CD14-positive monocyte (primary cell): ENCODE data around the gene GNA12. TPM values are rescaled to one million over a fixed set of nuclear protein-coding genes. Genes with fewer than 3 reads are reported as not detected.

Experiments
- DNase-seq, 3 donors: peaks; one replicate each; pipeline ENCODE4 v3.0.0-alpha.2; 2011 to 2022
- H2AFZ ChIP-seq: 2 replicates; pipeline ENCODE4 v1.6.0; 2012; ENCODE audit warnings: mild to moderate bottlenecking, low read depth, low read length, inconsistent platforms; ENCODE audit not compliant: insufficient read depth, poor library complexity, severe bottlenecking
- H3K27ac ChIP-seq, 2 donors: 1 replicate in 1 of 2; 2 replicates in 1 of 2; pipeline ENCODE4 v1.5.1; 2012 to 2013; ENCODE audit warnings: low read length in 2 of 2, control low read depth in 1 of 2, inconsistent platforms in 1 of 2, low read depth in 1 of 2, mild to moderate bottlenecking in 1 of 2
- H3K27me3 ChIP-seq, 2 donors: one replicate each; pipeline versions ENCODE4 v1.6.0 to v1.6.1; 2011 to 2013; ENCODE audit warnings: low read length in 2 of 2; ENCODE audit not compliant: control insufficient read depth in 2 of 2, insufficient read depth in 2 of 2
- H3K36me3 ChIP-seq, 2 donors: replicated peaks in 1 of 2; 1 replicate in 1 of 2; 2 replicates in 1 of 2; pipeline versions ENCODE4 v1.5.1 to v1.6.1; 2012 to 2013; ENCODE audit warnings: low read length in 2 of 2, control low read depth in 1 of 2, inconsistent platforms in 1 of 2, mild to moderate bottlenecking in 1 of 2; ENCODE audit not compliant: insufficient read depth in 2 of 2, control insufficient read depth in 1 of 2
- H3K4me1 ChIP-seq, 2 donors: 1 replicate in 1 of 2; 2 replicates in 1 of 2; pipeline versions ENCODE4 v1.5.1 to v1.6.1; 2012 to 2013; ENCODE audit warnings: low read length in 2 of 2, control low read depth in 1 of 2, inconsistent platforms in 1 of 2, mild to moderate bottlenecking in 1 of 2, moderate library complexity in 1 of 2; ENCODE audit not compliant: insufficient read depth in 2 of 2, control insufficient read depth in 1 of 2
- H3K4me2 ChIP-seq: replicated peaks from 2 replicates; pipeline ENCODE3; 2012; ENCODE audit warnings: low read length, moderate library complexity, mild to moderate bottlenecking; ENCODE audit not compliant: poor library complexity, severe bottlenecking; ENCODE audit errors: extremely low read depth
- H3K4me3 ChIP-seq, 3 experiments: fragments of 200-600 bp in 1 of 3; sonication (generic) in 1 of 3; replicated peaks in 1 of 3; 1 replicate in 2 of 3; 2 replicates in 1 of 3; pipeline ENCODE4 v1.5.1; 2011 to 2013; ENCODE audit warnings: low read length in 3 of 3, mild to moderate bottlenecking in 3 of 3, control low read depth in 2 of 3, low read depth in 2 of 3, inconsistent platforms in 1 of 3, moderate library complexity in 1 of 3
- H3K79me2 ChIP-seq: 2 replicates; pipeline ENCODE4 v1.6.0; 2012; ENCODE audit warnings: mild to moderate bottlenecking, control low read depth, inconsistent platforms, low read length, moderate library complexity; ENCODE audit not compliant: insufficient read depth
- H3K9ac ChIP-seq: 2 replicates; pipeline ENCODE4 v1.6.0; 2017; ENCODE audit warnings: low read length, mild to moderate bottlenecking; ENCODE audit not compliant: insufficient read depth, poor library complexity, severe bottlenecking
- H3K9me3 ChIP-seq, 2 donors: replicated peaks in 1 of 2; 1 replicate in 1 of 2; 2 replicates in 1 of 2; pipeline versions ENCODE4 v1.5.1 to v1.6.1; 2012 to 2013; ENCODE audit warnings: low read length in 2 of 2, control low read depth in 1 of 2; ENCODE audit not compliant: control insufficient read depth in 1 of 2, insufficient read depth in 1 of 2
- H4K20me1 ChIP-seq: 2 replicates; pipeline ENCODE4 v1.6.0; 2012; ENCODE audit warnings: mild to moderate bottlenecking, low read length, control low read depth, moderate library complexity; ENCODE audit not compliant: insufficient read depth
- H3K27ac Mint-ChIP-seq, 7 donors: one replicate each; pipeline ENCODE4 v1.8.0; 2020; ENCODE audit warnings: mild to moderate bottlenecking in 7 of 7, mixed read lengths in 7 of 7, moderate library complexity in 6 of 7, inconsistent platforms in 2 of 7
- H3K27me3 Mint-ChIP-seq, 3 donors: one replicate each; pipeline ENCODE4 v1.8.0; 2021 to 2022; ENCODE audit warnings: low read depth in 3 of 3, mild to moderate bottlenecking in 3 of 3, mixed read lengths in 3 of 3, moderate library complexity in 3 of 3, inconsistent platforms in 1 of 3
- H3K36me3 Mint-ChIP-seq, 2 donors: one replicate each; pipeline ENCODE4 v1.8.0; 2020; ENCODE audit warnings: mixed read lengths in 2 of 2, inconsistent platforms in 1 of 2, mild to moderate bottlenecking in 1 of 2
- H3K4me1 Mint-ChIP-seq: one replicate; pipeline ENCODE4 v1.8.0; 2020; ENCODE audit warnings: mild to moderate bottlenecking, mixed read lengths
- H3K4me3 Mint-ChIP-seq, 2 donors: one replicate each; pipeline ENCODE4 v1.8.0; 2020; ENCODE audit warnings: mild to moderate bottlenecking in 2 of 2, mixed read lengths in 2 of 2, moderate library complexity in 1 of 2
- H3K9me3 Mint-ChIP-seq, 7 donors: one replicate each; pipeline ENCODE4 v1.8.0; 2020 to 2022; ENCODE audit warnings: mixed read lengths in 7 of 7, mild to moderate bottlenecking in 6 of 7, moderate library complexity in 6 of 7, inconsistent platforms in 2 of 7
- WGBS: methylation state at CpG from one replicate; pipeline ENCODE4 v1.1.5; 2013; ENCODE audit warnings: missing lambda C conversion rate; ENCODE audit not compliant: insufficient coverage; 5-methylcytosine and 5-hydroxymethylcytosine counted together
- intact Hi-C, 2 donors: fragments of 100-400 bp; cut with micrococcal nuclease; formaldehyde crosslinking; loops; one replicate each; pipeline versions ENCODE4 v1.15.0 to v1.15.1; 2023
- polyA plus RNA-seq, 3 donors: library from polyadenylated mRNA; depleted of rRNA in 1 of 3; unstranded in 2 of 3; stranded (reverse) in 1 of 3; fragments of 300-500 nt in 2 of 3; fragments of >200 nt in 1 of 3; fragmentation: Illumina TruSeq in 2 of 3; gene quantifications; 1 replicate in 2 of 3; 2 replicates in 1 of 3; pipeline ENCODE4 v1.2.3, GENCODE V29; 2012 to 2021
- TF ChIP-seq, protein P1 (sequence below): fragments of 200-600 bp; IDR thresholded peaks from one replicate; pipeline ENCODE4 v1.8.0; 2022; ENCODE audit warnings: antibody characterized with exemption, mild to moderate bottlenecking

The GNA12 gene
- polyA plus RNA-seq, 3 donors: 3.4 to 25.9 (median 10.6) TPM

DNA sequence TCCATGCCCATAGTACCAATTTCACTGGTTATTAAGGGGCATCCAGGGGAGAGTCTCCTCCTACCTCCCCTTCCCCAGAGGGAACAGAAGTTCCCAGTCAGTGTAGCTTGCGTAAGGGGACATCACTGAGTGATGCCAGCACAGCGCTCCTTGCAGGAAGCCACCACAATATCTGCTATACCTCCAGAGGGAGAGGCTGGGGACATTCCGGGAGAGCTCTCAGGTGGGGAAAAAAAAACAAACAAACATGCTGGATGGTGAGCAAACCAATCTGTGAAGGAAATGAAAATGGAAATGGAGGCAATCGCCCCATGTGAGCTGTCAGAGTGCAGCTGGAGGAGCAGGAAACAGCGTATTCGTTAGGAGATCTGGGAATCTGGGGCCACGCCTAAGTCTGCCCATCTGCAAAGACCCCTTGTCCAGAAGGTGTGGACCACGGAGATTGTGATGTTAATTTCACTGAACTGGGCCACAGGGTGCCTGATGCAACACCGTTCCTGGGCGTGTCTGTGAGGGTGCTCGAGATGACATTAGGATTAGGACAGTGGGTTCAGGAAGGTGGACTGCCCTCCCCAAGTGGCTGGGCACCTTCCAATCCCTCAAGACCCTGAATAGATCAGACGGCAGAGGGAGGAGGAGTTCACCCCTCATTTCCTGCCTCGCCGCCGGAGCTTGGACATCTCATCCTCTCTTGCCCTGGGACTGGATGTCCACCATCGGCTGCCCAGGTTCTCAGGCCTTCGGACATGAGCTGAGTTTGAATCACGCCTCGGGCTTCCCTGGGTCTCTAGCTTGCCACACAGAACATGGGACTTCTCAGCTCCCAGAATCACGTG is 30.5 kb downstream of the GNA12 start:
- no peaks in the 10 kb centered on the region for H3K27me3 ChIP-seq
- no peaks in the 10 kb centered on the region for H3K9me3 ChIP-seq
- Mint-ChIP-seq H3K27me3 (peaks cover 0 to 2% (median 1%) of the 10 kb centered on the region in 3 donors), H3K4me1 (peaks cover 40% of the 10 kb centered on the region), H3K36me3 (peaks cover 29 to 39% of the 10 kb centered on the region in 2 donors), H3K4me3 (no peak overlapping the region), H3K27ac (no peak overlapping the region), H3K9me3 (peaks cover 0 to 2% (median 0%) of the 10 kb centered on the region in 7 donors)
- H3K4me1 ChIP-seq: peaks cover 18 to 23% of the 10 kb centered on the region in 2 donors
- intact Hi-C loops: no loop called here
- no peak overlapping the region for H3K4me3 ChIP-seq
- no peak overlapping the region for H3K9ac ChIP-seq
- H3K79me2 ChIP-seq: peaks cover 16% of the 10 kb centered on the region
- 91% methylated on average over 14 of the region's 20 CpGs for WGBS
- H3K36me3 ChIP-seq: no peaks in the 10 kb centered on the region
- DNase-seq: peak in 1 of 3 donors; percentile 20
- H2AFZ ChIP-seq: no peak overlapping the region
- peaks cover 12% of the 10 kb centered on the region for H4K20me1 ChIP-seq
- no peak overlapping the region for H3K27ac ChIP-seq
- TF ChIP-seq, protein P1, sequence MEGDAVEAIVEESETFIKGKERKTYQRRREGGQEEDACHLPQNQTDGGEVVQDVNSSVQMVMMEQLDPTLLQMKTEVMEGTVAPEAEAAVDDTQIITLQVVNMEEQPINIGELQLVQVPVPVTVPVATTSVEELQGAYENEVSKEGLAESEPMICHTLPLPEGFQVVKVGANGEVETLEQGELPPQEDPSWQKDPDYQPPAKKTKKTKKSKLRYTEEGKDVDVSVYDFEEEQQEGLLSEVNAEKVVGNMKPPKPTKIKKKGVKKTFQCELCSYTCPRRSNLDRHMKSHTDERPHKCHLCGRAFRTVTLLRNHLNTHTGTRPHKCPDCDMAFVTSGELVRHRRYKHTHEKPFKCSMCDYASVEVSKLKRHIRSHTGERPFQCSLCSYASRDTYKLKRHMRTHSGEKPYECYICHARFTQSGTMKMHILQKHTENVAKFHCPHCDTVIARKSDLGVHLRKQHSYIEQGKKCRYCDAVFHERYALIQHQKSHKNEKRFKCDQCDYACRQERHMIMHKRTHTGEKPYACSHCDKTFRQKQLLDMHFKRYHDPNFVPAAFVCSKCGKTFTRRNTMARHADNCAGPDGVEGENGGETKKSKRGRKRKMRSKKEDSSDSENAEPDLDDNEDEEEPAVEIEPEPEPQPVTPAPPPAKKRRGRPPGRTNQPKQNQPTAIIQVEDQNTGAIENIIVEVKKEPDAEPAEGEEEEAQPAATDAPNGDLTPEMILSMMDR: no peak
- no peak overlapping the region for H3K4me2 ChIP-seq

DNA sequence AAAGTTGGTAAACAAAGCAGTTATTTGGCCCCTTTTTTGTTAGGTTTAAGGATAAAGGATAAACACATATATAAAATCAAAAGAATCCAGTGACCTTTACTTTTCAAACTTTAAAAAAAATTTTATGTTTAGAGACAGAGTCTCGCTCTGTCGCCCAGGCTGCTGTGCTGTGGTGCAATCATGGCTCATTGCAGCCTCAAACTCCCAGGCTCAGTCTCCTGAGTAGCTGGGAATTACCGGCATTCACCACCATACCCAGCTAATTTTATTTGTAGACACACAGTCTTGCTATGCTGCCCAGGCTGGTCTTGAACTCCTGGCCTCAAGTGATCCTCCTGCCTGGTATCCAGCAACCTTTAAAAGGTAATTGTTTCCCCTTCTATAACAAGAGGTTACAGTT is 31.3 kb downstream of the GNA12 start:
- TF ChIP-seq, protein P1: no peak
- Mint-ChIP-seq H3K27me3 (peaks cover 0 to 3% (median 0%) of the 10 kb centered on the region in 3 donors), H3K4me1 (peaks cover 48% of the 10 kb centered on the region), H3K4me3 (no peak overlapping the region), H3K9me3 (peaks cover 0 to 2% (median 0%) of the 10 kb centered on the region in 7 donors), H3K27ac (no peak overlapping the region), H3K36me3 (peaks cover 31 to 44% of the 10 kb centered on the region in 2 donors)
- H3K27me3 ChIP-seq: no peaks in the 10 kb centered on the region
- no peaks in the 10 kb centered on the region for H3K9me3 ChIP-seq
- peaks cover 11% of the 10 kb centered on the region for H3K79me2 ChIP-seq
- H3K36me3 ChIP-seq: no peaks in the 10 kb centered on the region
- 88% methylated on average over 2 of the region's 3 CpGs for WGBS
- no peak overlapping the region for H3K4me3 ChIP-seq
- no peak overlapping the region for H3K27ac ChIP-seq
- peak in 1 of 3 donors; percentile 26 for DNase-seq
- no peak overlapping the region for H2AFZ ChIP-seq
- H3K9ac ChIP-seq: no peak overlapping the region
- no peak overlapping the region for H3K4me2 ChIP-seq
- peaks cover 22 to 30% of the 10 kb centered on the region in 2 donors for H3K4me1 ChIP-seq
- intact Hi-C loops: no loop called here
- peaks cover 17% of the 10 kb centered on the region for H4K20me1 ChIP-seq
